ENCODE measurements around the gene C20orf144. TPM values are rescaled to one million over a fixed set of nuclear protein-coding genes. Genes with fewer than 3 reads are reported as not detected.

The C20orf144 gene
- total RNA-seq, 2 experiments from 2014 or later, result 0.42 to 0.44 TPM

GRCh38 chr20:33686100-33686983, 24.2 kb downstream of the C20orf144 start, which contains the start of gene E2F1:
E2F1 (minus strand) TSS chr20:33686385; CDS start chr20:33686264, 121 bp downstream.
- no peak for TF ChIP-seq EZH2phosphoT487 (IDR thresholded peaks at IDR 0.05; ENCODE audit: borderline replicate concordance, low read depth, low read length)
- TF ChIP-seq CTCF (conservative IDR thresholded peaks at IDR 0.05; ENCODE audit: low read length), result 0 out of 2 replicates have a peak, but pooled peaks have one; percentile 50
- Histone ChIP-seq H3K4me3 (ENCODE audit: low read depth, low read length, poor library complexity, severe bottlenecking) (peak within 1 kb of the TSS; percentile 90), H3K36me3 (ENCODE audit: insufficient read depth, low read length) (peaks cover 36% of the 10 kb centered on the region), H3K9me3 (ENCODE audit: low read length) (no peaks in the 10 kb centered on the region), H2AFZ (ENCODE audit: low read length) (peak within 1 kb of the TSS; percentile 54; the same call in 1 of the 2 replicates), H3K9me2 (ENCODE audit: insufficient read depth, low read length) (no peaks in the 10 kb centered on the region), H3K4me1 (ENCODE audit: insufficient read depth, low read length, poor library complexity, severe bottlenecking) (peaks cover 71% of the 10 kb centered on the region), H4K20me1 (ENCODE audit: insufficient read depth, low read length) (peaks cover 14% of the 10 kb centered on the region), H3K79me2 (ENCODE audit: insufficient read depth, low read depth, low read length) (peaks cover 39% of the 10 kb centered on the region), H3K4me2 (ENCODE audit: low read length) (peak within 1 kb of the TSS; percentile 97), H3K27ac (ENCODE audit: low read depth, low read length, poor library complexity, severe bottlenecking) (peak within 1 kb of the TSS; percentile 94)
- BruUV-seq (replicated peaks), result no TSS peak
- CTCF ChIA-PET (ENCODE audit: unreplicated experiment), result interaction anchor here (1.0 kb wide), 1 partner anchor 242 kb away, joined by 9 read pairs; no protein-coding TSS in a partner anchor
- intact Hi-C loops (cut with micrococcal nuclease; ENCODE audit: unreplicated experiment), result loop anchor here (1.0 to 10.0 kb wide), 5 partner anchors 45 to 1928 kb away; partner anchors contain the start of genes EIF2S2, SPAG4 and ZNF341
- POLR2A ChIA-PET, result interaction anchor here (0.6 to 1.5 kb wide), 6 partner anchors 14 to 285 kb away, joined by 3 to 6 read pairs (median 3); partner anchors contain the start of genes CDK5RAP1 and PXMP4
- peak; percentile 97 for DNase-seq (ENCODE audit: low spot score)

- peak overlapping the region; percentile 54; the same call in 1 of the 2 replicates for H2AFZ ChIP-seq (ENCODE audit: low read length)
- H3K36me3 ChIP-seq (ENCODE audit: insufficient read depth, low read length), result peaks cover 32% of the 10 kb centered on the region
- DNase-seq (ENCODE audit: low spot score), result no peak
- no peak for TF ChIP-seq CTCF (conservative IDR thresholded peaks at IDR 0.05; ENCODE audit: low read length)
- TF ChIP-seq EZH2phosphoT487 (IDR thresholded peaks at IDR 0.05; ENCODE audit: borderline replicate concordance, low read depth, low read length), result no peak
- ChIA-PET POLR2A (interaction anchor here (0.6 to 1.3 kb wide), 3 partner anchors 22 to 285 kb away, joined by 3 read pairs; partner anchors contain the start of genes CDK5RAP1 and PXMP4), CTCF (ENCODE audit: unreplicated experiment) (no interaction called here)
- H3K9me2 ChIP-seq (ENCODE audit: insufficient read depth, low read length), result no peaks in the 10 kb centered on the region
- intact Hi-C loops (cut with micrococcal nuclease; ENCODE audit: unreplicated experiment), result loop anchor here (1.0 to 10.0 kb wide), 5 partner anchors 44 to 1928 kb away; partner anchors contain the start of genes EIF2S2, SPAG4 and ZNF341
- peaks cover 64% of the 10 kb centered on the region for H3K4me1 ChIP-seq (ENCODE audit: insufficient read depth, low read length, poor library complexity, severe bottlenecking)
- peaks cover 14% of the 10 kb centered on the region for H4K20me1 ChIP-seq (ENCODE audit: insufficient read depth, low read length)
- H3K27ac ChIP-seq (ENCODE audit: low read depth, low read length, poor library complexity, severe bottlenecking), result peak overlapping the region; percentile 24
- H3K4me2 ChIP-seq (ENCODE audit: low read length), result peak overlapping the region; percentile 64
- peak overlapping the region; percentile 41 for H3K4me3 ChIP-seq (ENCODE audit: low read depth, low read length, poor library complexity, severe bottlenecking)
- peaks cover 33% of the 10 kb centered on the region for H3K79me2 ChIP-seq (ENCODE audit: insufficient read depth, low read depth, low read length)
- no peaks in the 10 kb centered on the region for H3K9me3 ChIP-seq (ENCODE audit: low read length)
- TSS peak; percentile 67 for BruUV-seq (replicated peaks)
Observed at GRCh38 chr20:33686984-33687366, 24.8 kb downstream of the C20orf144 start.
